MM.1S (cell line): Measurements from ENCODE around the gene GPR27.

ENCODE experiments used
- CTCF ChIP-seq: fragments of 300-600 bp; sonication (generic); IDR thresholded peaks from 2 replicates; pipeline ENCODE4 v1.5.1; 2016; ENCODE audit warnings: antibody characterized with exemption, low read length, mixed read lengths
- EZH2 ChIP-seq: fragments of 300-600 bp; sonication (generic); optimal IDR thresholded peaks from 2 replicates; pipeline ENCODE3; 2017; ENCODE audit warnings: low read depth, mild to moderate bottlenecking, antibody characterized with exemption, low read length, mixed read lengths

GRCh38 chr3:71734881-71735280 lies 18.8 kb upstream of the GPR27 start:
- no peak for TF ChIP-seq CTCF
- no peak for TF ChIP-seq EZH2
